ENCODE measurements around the gene MRTO4. TPM values are rescaled to one million over a fixed set of nuclear protein-coding genes. Genes with fewer than 3 reads are reported as not detected.
A peak's percentile ranks its signal among the peaks of the same experiment; 100 is the strongest.

MRTO4 gene
- total and polyA plus RNA-seq, 2 of the 13 experiments (the other 11 are each of a cell fraction or from before 2014, with no cell fraction given) = 28.1 to 59.2 TPM

DNA sequence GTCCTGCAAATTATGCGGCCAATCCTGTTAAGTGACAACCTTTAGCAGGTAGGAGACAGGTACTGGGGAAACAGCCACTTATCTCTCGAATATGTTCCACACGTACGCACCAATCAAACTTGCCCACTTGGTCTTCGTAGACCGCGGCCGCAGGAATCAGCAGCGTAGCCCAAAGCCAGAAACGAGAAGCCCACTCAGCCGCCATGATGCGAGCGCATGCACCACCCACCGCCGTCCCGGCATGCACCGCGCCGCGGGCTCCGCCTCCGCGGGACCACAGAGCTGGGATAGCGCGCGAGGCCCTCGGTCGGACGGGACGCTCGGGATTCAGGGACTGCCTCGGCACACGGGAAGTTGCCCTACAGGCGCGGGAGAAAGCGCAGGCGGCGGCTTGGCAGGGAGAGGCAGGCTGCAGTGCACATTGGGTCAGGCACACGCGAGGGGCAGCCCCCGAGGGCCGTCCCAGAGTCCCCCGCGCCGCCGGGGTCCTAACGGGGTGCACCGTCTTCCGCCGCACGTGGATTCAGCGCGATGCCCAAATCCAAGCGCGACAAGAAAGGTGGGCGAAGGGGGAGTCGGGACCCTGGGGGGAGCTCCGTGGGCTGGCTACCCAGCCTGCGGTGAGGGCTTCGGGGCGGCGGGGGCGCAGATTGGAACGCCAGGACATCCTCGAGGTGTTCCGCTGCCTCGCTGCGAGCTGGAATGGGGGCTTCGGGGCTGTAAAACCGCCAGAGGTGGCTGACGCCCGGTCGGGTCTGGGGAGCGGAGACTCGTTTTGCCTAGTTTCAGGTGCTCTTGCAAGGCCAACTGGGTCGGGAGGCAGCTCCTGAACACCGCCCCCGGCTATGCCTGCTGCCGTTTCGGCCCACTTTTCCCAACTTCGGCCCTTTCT lies at the start of gene MRTO4, which contains the start of gene EMC1 (continued):
- TF ChIP-seq, protein P1, sequence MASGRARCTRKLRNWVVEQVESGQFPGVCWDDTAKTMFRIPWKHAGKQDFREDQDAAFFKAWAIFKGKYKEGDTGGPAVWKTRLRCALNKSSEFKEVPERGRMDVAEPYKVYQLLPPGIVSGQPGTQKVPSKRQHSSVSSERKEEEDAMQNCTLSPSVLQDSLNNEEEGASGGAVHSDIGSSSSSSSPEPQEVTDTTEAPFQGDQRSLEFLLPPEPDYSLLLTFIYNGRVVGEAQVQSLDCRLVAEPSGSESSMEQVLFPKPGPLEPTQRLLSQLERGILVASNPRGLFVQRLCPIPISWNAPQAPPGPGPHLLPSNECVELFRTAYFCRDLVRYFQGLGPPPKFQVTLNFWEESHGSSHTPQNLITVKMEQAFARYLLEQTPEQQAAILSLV (CRISPR knock-in tag; IDR thresholded peaks at IDR 0.05; ENCODE audit: borderline replicate concordance) = peak; percentile 96
- TF ChIP-seq ZNF484 (CRISPR knock-in tag; IDR thresholded peaks at IDR 0.05; ENCODE audit: borderline replicate concordance, low read depth) (no peak), HCFC1 (IDR thresholded peaks at IDR 0.05; ENCODE audit: low read depth, low read length) (peak; percentile 36; the same call in 1 of the 2 replicates), THYN1 (CRISPR knock-in tag; IDR thresholded peaks at IDR 0.05; ENCODE audit: borderline replicate concordance, low read depth) (no peak), MYNN (CRISPR knock-in tag; IDR thresholded peaks at IDR 0.05; ENCODE audit: low read depth) (no peak), ZFP62 (CRISPR knock-in tag; IDR thresholded peaks at IDR 0.05) (no peak), ZNF501 (CRISPR knock-in tag; IDR thresholded peaks at IDR 0.05) (peak; percentile 93), ZNF292 (CRISPR knock-in tag; IDR thresholded peaks at IDR 0.05; ENCODE audit: borderline replicate concordance, low read depth) (no peak), ZNF12 (CRISPR knock-in tag; IDR thresholded peaks at IDR 0.05) (0 out of 2 replicates have a peak, but pooled peaks have one; percentile 53), ZNF558 (CRISPR knock-in tag; IDR thresholded peaks at IDR 0.05; ENCODE audit: borderline replicate concordance) (peak; percentile 91), DR1 (CRISPR knock-in tag; IDR thresholded peaks at IDR 0.05) (peak; percentile 76; the same call in 1 of the 2 replicates), HDAC2 (CRISPR knock-in tag; IDR thresholded peaks at IDR 0.05) (peak; percentile 63), ZBTB20 (CRISPR knock-in tag; IDR thresholded peaks at IDR 0.05; ENCODE audit: borderline replicate concordance, low read depth) (peak; percentile 28), NCOA5 (CRISPR knock-in tag; IDR thresholded peaks at IDR 0.05) (no peak), ZNF530 (CRISPR knock-in tag; IDR thresholded peaks at IDR 0.05; ENCODE audit: low read depth) (no peak), HNRNPLL (IDR thresholded peaks at IDR 0.05; ENCODE audit: low read depth, low read length, poor library complexity, severe bottlenecking) (peak; percentile 60)
- TF ChIP-seq, protein P2, sequence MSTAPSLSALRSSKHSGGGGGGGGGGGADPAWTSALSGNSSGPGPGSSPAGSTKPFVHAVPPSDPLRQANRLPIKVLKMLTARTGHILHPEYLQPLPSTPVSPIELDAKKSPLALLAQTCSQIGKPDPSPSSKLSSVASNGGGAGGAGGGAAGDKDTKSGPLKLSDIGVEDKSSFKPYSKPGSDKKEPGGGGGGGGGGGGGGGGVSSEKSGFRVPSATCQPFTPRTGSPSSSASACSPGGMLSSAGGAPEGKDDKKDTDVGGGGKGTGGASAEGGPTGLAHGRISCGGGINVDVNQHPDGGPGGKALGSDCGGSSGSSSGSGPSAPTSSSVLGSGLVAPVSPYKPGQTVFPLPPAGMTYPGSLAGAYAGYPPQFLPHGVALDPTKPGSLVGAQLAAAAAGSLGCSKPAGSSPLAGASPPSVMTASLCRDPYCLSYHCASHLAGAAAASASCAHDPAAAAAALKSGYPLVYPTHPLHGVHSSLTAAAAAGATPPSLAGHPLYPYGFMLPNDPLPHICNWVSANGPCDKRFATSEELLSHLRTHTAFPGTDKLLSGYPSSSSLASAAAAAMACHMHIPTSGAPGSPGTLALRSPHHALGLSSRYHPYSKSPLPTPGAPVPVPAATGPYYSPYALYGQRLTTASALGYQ (CRISPR knock-in tag; IDR thresholded peaks at IDR 0.05) = no peak
- TF ChIP-seq, protein P3, sequence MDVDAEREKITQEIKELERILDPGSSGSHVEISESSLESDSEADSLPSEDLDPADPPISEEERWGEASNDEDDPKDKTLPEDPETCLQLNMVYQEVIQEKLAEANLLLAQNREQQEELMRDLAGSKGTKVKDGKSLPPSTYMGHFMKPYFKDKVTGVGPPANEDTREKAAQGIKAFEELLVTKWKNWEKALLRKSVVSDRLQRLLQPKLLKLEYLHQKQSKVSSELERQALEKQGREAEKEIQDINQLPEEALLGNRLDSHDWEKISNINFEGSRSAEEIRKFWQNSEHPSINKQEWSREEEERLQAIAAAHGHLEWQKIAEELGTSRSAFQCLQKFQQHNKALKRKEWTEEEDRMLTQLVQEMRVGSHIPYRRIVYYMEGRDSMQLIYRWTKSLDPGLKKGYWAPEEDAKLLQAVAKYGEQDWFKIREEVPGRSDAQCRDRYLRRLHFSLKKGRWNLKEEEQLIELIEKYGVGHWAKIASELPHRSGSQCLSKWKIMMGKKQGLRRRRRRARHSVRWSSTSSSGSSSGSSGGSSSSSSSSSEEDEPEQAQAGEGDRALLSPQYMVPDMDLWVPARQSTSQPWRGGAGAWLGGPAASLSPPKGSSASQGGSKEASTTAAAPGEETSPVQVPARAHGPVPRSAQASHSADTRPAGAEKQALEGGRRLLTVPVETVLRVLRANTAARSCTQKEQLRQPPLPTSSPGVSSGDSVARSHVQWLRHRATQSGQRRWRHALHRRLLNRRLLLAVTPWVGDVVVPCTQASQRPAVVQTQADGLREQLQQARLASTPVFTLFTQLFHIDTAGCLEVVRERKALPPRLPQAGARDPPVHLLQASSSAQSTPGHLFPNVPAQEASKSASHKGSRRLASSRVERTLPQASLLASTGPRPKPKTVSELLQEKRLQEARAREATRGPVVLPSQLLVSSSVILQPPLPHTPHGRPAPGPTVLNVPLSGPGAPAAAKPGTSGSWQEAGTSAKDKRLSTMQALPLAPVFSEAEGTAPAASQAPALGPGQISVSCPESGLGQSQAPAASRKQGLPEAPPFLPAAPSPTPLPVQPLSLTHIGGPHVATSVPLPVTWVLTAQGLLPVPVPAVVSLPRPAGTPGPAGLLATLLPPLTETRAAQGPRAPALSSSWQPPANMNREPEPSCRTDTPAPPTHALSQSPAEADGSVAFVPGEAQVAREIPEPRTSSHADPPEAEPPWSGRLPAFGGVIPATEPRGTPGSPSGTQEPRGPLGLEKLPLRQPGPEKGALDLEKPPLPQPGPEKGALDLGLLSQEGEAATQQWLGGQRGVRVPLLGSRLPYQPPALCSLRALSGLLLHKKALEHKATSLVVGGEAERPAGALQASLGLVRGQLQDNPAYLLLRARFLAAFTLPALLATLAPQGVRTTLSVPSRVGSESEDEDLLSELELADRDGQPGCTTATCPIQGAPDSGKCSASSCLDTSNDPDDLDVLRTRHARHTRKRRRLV (CRISPR knock-in tag; IDR thresholded peaks at IDR 0.05) = peak; percentile 72; the same call in 1 of the 2 replicates
- TF ChIP-seq, protein P4, sequence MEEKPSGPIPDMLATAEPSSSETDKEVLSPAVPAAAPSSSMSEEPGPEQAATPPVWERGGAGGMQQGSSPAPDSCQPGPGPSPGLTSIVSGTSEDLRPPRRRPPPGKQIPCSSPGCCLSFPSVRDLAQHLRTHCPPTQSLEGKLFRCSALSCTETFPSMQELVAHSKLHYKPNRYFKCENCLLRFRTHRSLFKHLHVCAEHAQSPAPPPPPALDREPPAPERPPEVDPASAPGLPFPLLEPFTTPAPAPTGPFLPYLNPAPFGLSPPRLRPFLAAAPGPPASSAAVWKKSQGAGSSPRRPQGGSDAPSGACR (CRISPR knock-in tag; IDR thresholded peaks at IDR 0.05) = no peak
